Measurements from ENCODE around the gene SUCO. TPM values are rescaled to one million over a fixed set of nuclear protein-coding genes. Genes with fewer than 3 reads are reported as not detected.

Gene SUCO
- total and polyA plus RNA-seq, 2 donors (not counting 1 experiment from before 2014, with no cell fraction given), result 5.5 to 59.7 TPM

DNA sequence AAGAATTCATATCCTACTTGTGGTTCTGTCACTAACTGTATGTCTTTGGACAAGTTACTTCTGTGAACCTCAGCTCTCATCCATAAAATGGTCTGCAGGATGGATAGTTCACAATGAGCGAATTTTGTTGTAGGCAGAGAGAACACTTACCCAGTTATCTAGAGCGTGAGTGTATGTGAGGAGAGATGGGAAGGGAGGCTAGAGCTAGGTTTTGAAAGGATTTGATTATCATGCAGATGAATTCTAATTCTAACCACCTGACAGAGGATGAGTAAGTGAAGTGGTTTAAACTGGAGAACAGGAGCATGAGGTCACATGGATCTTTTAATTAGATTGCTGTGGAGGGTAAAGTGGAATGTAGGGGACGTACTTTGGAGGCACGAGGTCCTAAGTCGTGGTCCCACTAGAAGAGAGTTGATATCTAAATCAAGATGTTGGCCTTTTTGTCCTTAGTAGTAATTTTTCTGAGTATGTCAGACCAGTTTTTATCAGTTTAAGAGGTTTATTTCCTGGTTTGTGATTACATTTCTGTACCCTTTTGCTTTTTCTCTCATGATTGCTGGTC is 5.0 kb downstream of the SUCO start:
- no peak overlapping the region for H3K4me3 ChIP-seq (ENCODE audit: control extremely low read depth in 1 of 5, extremely low read depth in 1 of 5, insufficient read depth in 1 of 5, low read depth in 2 of 5, low read length in 4 of 5)

DNA sequence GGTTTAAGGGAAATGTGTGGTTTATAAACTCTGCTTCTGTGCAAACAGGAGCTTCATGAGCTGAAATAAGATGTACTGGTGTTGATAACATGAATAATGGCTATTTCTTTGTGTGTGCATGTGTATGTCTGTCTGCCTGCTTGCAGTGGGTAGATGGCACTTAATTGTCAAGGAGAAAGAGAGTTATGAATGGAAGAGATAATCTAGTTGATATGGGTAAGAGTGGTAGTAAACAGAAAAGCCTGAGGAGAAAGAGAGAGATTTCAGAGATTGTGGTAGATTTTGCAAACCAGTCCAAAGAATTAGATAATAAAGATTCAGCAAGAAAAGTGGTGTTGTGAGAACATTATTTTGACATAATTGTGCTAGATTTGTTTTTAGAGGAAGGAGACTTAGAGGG is 7.7 kb downstream of the SUCO start:
- Mint-ChIP-seq H3K4me3 (no peak overlapping the region), H3K9me3 (ENCODE audit: insufficient read depth) (no peaks in the 10 kb centered on the region), H3K27ac (no peak overlapping the region), H3K4me1 (peaks cover 44% of the 10 kb centered on the region), H3K27me3 (no peaks in the 10 kb centered on the region)
- CTCF ChIA-PET, result no interaction called here
- H3K4me2 ChIP-seq (replicated peaks; ENCODE audit: low read depth, low read length, poor library complexity, severe bottlenecking), result no peak overlapping the region
- POLR2A ChIA-PET, result no interaction called here
- H3K79me2 ChIP-seq (ENCODE audit: control insufficient read depth, insufficient read depth, low read length), result peaks cover 100% of the 10 kb centered on the region
- ATAC-seq (ENCODE audit: low read depth) (no peak), DNase-seq (no peak)
- H3K4me1 ChIP-seq (ENCODE audit: control insufficient read depth in 2 of 2, insufficient read depth in 2 of 2, low read length in 2 of 2), result peaks cover 16 to 38% of the 10 kb centered on the region in 2 donors
- intact Hi-C loops (cut with micrococcal nuclease), result no loop called here
- no peak overlapping the region for H3K4me3 ChIP-seq (ENCODE audit: control extremely low read depth in 1 of 5, extremely low read depth in 1 of 5, insufficient read depth in 1 of 5, low read depth in 2 of 5, low read length in 4 of 5)
- H3K27ac ChIP-seq (ENCODE audit: low read length in 2 of 2), result no peak overlapping the region
- H3K9me3 ChIP-seq (ENCODE audit: control extremely low read depth in 1 of 3, control insufficient read depth in 2 of 3, insufficient read depth in 1 of 3, low read length in 2 of 3), result no peaks in the 10 kb centered on the region
- no peak overlapping the region for H3K9ac ChIP-seq (ENCODE audit: low read length)
- H3K36me3 ChIP-seq (replicated peaks in 1 of 2; ENCODE audit: control extremely low read depth in 1 of 2, control insufficient read depth in 1 of 2, extremely low read depth in 1 of 2, insufficient read depth in 2 of 2, low read length in 1 of 2), result peaks cover 0 to 3% of the 10 kb centered on the region in 2 experiments
- no peak overlapping the region for H2AFZ ChIP-seq (ENCODE audit: insufficient read depth, low read depth, low read length, poor library complexity, severe bottlenecking)
- TF ChIP-seq EZH2 (IDR thresholded peaks at IDR 0.05; ENCODE audit: borderline replicate concordance, insufficient read depth, low read depth, low read length, poor library complexity, severe bottlenecking), result no peak
- TF ChIP-seq, protein P1, sequence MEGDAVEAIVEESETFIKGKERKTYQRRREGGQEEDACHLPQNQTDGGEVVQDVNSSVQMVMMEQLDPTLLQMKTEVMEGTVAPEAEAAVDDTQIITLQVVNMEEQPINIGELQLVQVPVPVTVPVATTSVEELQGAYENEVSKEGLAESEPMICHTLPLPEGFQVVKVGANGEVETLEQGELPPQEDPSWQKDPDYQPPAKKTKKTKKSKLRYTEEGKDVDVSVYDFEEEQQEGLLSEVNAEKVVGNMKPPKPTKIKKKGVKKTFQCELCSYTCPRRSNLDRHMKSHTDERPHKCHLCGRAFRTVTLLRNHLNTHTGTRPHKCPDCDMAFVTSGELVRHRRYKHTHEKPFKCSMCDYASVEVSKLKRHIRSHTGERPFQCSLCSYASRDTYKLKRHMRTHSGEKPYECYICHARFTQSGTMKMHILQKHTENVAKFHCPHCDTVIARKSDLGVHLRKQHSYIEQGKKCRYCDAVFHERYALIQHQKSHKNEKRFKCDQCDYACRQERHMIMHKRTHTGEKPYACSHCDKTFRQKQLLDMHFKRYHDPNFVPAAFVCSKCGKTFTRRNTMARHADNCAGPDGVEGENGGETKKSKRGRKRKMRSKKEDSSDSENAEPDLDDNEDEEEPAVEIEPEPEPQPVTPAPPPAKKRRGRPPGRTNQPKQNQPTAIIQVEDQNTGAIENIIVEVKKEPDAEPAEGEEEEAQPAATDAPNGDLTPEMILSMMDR (IDR thresholded peaks at IDR 0.05), result no peak
- H4K20me1 ChIP-seq (ENCODE audit: control insufficient read depth, insufficient read depth, low read length, poor library complexity, severe bottlenecking), result peaks cover 83% of the 10 kb centered on the region
- no peaks in the 10 kb centered on the region for H3K27me3 ChIP-seq (replicated peaks in 1 of 4; ENCODE audit: control extremely low read depth in 1 of 4, control insufficient read depth in 3 of 4, insufficient read depth in 4 of 4, low read length in 3 of 4)

More for the DNA sequence above, 5.0 kb downstream of the SUCO start:
- Mint-ChIP-seq H3K27me3 (no peaks in the 10 kb centered on the region), H3K4me3 (no peak overlapping the region), H3K4me1 (peaks cover 63% of the 10 kb centered on the region), H3K27ac (no peak overlapping the region), H3K9me3 (ENCODE audit: insufficient read depth) (no peaks in the 10 kb centered on the region)
- TF ChIP-seq, protein P1 (IDR thresholded peaks at IDR 0.05), result no peak
- TF ChIP-seq EZH2 (IDR thresholded peaks at IDR 0.05; ENCODE audit: borderline replicate concordance, insufficient read depth, low read depth, low read length, poor library complexity, severe bottlenecking), result no peak
- 93% methylated on average over 4 of the region's 5 CpGs for WGBS (ENCODE audit: insufficient coverage)
- Histone ChIP-seq H3K79me2 (ENCODE audit: control insufficient read depth, insufficient read depth, low read length) (peaks cover 94% of the 10 kb centered on the region), H3K9ac (ENCODE audit: low read length) (no peak overlapping the region), H3K4me1 (ENCODE audit: control insufficient read depth in 2 of 2, insufficient read depth in 2 of 2, low read length in 2 of 2) (peaks cover 14 to 38% of the 10 kb centered on the region in 2 donors), H4K20me1 (ENCODE audit: control insufficient read depth, insufficient read depth, low read length, poor library complexity, severe bottlenecking) (peaks cover 61% of the 10 kb centered on the region), H3K27ac (ENCODE audit: low read length in 2 of 2) (no peak overlapping the region), H2AFZ (ENCODE audit: insufficient read depth, low read depth, low read length, poor library complexity, severe bottlenecking) (no peak overlapping the region), H3K4me2 (replicated peaks; ENCODE audit: low read depth, low read length, poor library complexity, severe bottlenecking) (no peak overlapping the region), H3K36me3 (replicated peaks in 1 of 2; ENCODE audit: control extremely low read depth in 1 of 2, control insufficient read depth in 1 of 2, extremely low read depth in 1 of 2, insufficient read depth in 2 of 2, low read length in 1 of 2) (peaks cover 0 to 3% of the 10 kb centered on the region in 2 experiments), H3K9me3 (ENCODE audit: control extremely low read depth in 1 of 3, control insufficient read depth in 2 of 3, insufficient read depth in 1 of 3, low read length in 2 of 3) (no peaks in the 10 kb centered on the region), H3K27me3 (replicated peaks in 1 of 4; ENCODE audit: control extremely low read depth in 1 of 4, control insufficient read depth in 3 of 4, insufficient read depth in 4 of 4, low read length in 3 of 4) (no peaks in the 10 kb centered on the region)
- intact Hi-C loops (cut with micrococcal nuclease), result loop anchor here (10.0 kb wide), 1 partner anchor 187 kb away; no protein-coding TSS in a partner anchor
- ChIA-PET POLR2A (no interaction called here), CTCF (interaction anchor here (0.6 kb wide), 1 partner anchor 26 kb away, joined by 3 read pairs; no protein-coding TSS in a partner anchor)
- DNase-seq (no peak), ATAC-seq (ENCODE audit: low read depth) (no peak)
